H1 (cell line): ENCODE data around the gene FAM98C. TPM values are rescaled to one million over a fixed set of nuclear protein-coding genes. Genes with fewer than 3 reads are reported as not detected.

Experiments
- ATF2 ChIP-seq: IDR thresholded peaks from 2 replicates; pipeline ENCODE4 v1.6.1; 2012; ENCODE audit warnings: low read length, inconsistent platforms
- ATF3 ChIP-seq: IDR thresholded peaks from 2 replicates; pipeline ENCODE4 v1.6.1; 2011; ENCODE audit warnings: low read depth, mild to moderate bottlenecking, low read length; ENCODE audit not compliant: insufficient read depth
- CBX5 ChIP-seq: fragments of 300-800, 300-1000 bp; sonication (generic); IDR thresholded peaks from 2 replicates; pipeline ENCODE4 v1.7.1; 2016; ENCODE audit warnings: antibody characterized with exemption, low read length, low read depth
- CREB1 ChIP-seq: IDR thresholded peaks from 2 replicates; pipeline ENCODE4 v1.6.1; 2012; ENCODE audit warnings: inconsistent platforms
- CTCF ChIP-seq, 3 experiments: IDR thresholded peaks; 1 replicate in 2 of 3; 2 replicates in 1 of 3; pipeline versions ENCODE4 v1.5.1 to v1.6.1; 2011; ENCODE audit warnings: low read length in 3 of 3, mild to moderate bottlenecking in 3 of 3, inconsistent platforms in 2 of 3, low read depth in 1 of 3, moderate library complexity in 1 of 3; ENCODE audit not compliant: insufficient read depth in 1 of 3; ENCODE audit errors: control extremely low read depth in 1 of 3
- EZH2 ChIP-seq: fragments of 200-600 bp; sonication (generic); IDR thresholded peaks from 2 replicates; pipeline ENCODE4 v1.7.1; 2012; ENCODE audit warnings: low read depth, mild to moderate bottlenecking, moderate library complexity, low read length, inconsistent platforms; ENCODE audit not compliant: severe bottlenecking
- GABPA ChIP-seq: IDR thresholded peaks from 2 replicates; pipeline ENCODE4 v1.6.1; 2011; ENCODE audit warnings: mild to moderate bottlenecking, low read length, moderate library complexity, borderline replicate concordance; ENCODE audit not compliant: insufficient read depth
- JUN ChIP-seq: IDR thresholded peaks from 2 replicates; pipeline ENCODE4 v1.6.1; 2011; ENCODE audit warnings: low read depth, mild to moderate bottlenecking, improper control_type of control experiment, low read length
- KDM1A ChIP-seq: fragments of 200-600, 300-600 bp; sonication (generic); IDR thresholded peaks from 2 replicates; pipeline ENCODE4 v1.7.1; 2016; ENCODE audit warnings: mild to moderate bottlenecking, low read length, borderline replicate concordance
- KDM4A ChIP-seq: IDR thresholded peaks from one replicate; pipeline ENCODE4 v1.7.1; 2012; ENCODE audit warnings: low read depth, mild to moderate bottlenecking, moderate library complexity, low read length, inconsistent platforms; ENCODE audit not compliant: severe bottlenecking
- MAFK ChIP-seq: IDR thresholded peaks from 2 replicates; pipeline ENCODE4 v1.6.1; 2012; ENCODE audit warnings: low read depth, mild to moderate bottlenecking, improper control_type of control experiment, low read length
- POLR2A ChIP-seq, 2 experiments: IDR thresholded peaks; 1 replicate in 1 of 2; 2 replicates in 1 of 2; pipeline ENCODE4 v1.6.1; 2011; ENCODE audit warnings: low read depth in 2 of 2, low read length in 2 of 2, mild to moderate bottlenecking in 2 of 2; ENCODE audit errors: control extremely low read depth in 1 of 2
- POLR2AphosphoS5 ChIP-seq: IDR thresholded peaks from 2 replicates; pipeline ENCODE4 v1.6.1; 2011; ENCODE audit warnings: low read depth, low read length
- RFX5 ChIP-seq: IDR thresholded peaks from 2 replicates; pipeline ENCODE4 v1.6.1; 2011; ENCODE audit warnings: low read depth, low read length, improper control_type of control experiment, borderline replicate concordance
- SAP30 ChIP-seq: fragments of 300-600 bp; sonication (generic); IDR thresholded peaks from 2 replicates; pipeline ENCODE4 v1.7.1; 2012; ENCODE audit warnings: low read length, moderate library complexity, mild to moderate bottlenecking, inconsistent platforms; ENCODE audit not compliant: insufficient read depth, insufficient replicate concordance
- SP2 ChIP-seq: IDR thresholded peaks from 2 replicates; pipeline ENCODE4 v1.6.1; 2012; ENCODE audit warnings: mild to moderate bottlenecking, low read length, inconsistent platforms
- SUZ12 ChIP-seq: fragments of 200-600 bp; sonication (generic); IDR thresholded peaks from 2 replicates; pipeline ENCODE4 v1.6.1; 2012; ENCODE audit warnings: mild to moderate bottlenecking, inconsistent platforms, low read length, moderate library complexity, mixed read lengths
- TBP ChIP-seq: IDR thresholded peaks from 2 replicates; pipeline ENCODE4 v1.6.1; 2011; ENCODE audit warnings: low read depth, low read length, improper control_type of control experiment
- TCF12 ChIP-seq: IDR thresholded peaks from 2 replicates; pipeline ENCODE4 v1.6.1; 2011; ENCODE audit warnings: low read depth, mild to moderate bottlenecking, low read length
- YY1 ChIP-seq: IDR thresholded peaks from 2 replicates; pipeline ENCODE4 v1.6.1; 2011; ENCODE audit warnings: low read depth, mild to moderate bottlenecking, low read length
- polyA plus RNA-seq, 7 experiments: library from polyadenylated mRNA; depleted of rRNA in 3 of 7; stranded (reverse) in 5 of 7; unstranded in 2 of 7; fragments of >200 nt in 5 of 7; fragments of 200-250 nt in 2 of 7; gene quantifications; 1 replicate in 5 of 7; 2 replicates in 1 of 7; 4 replicates in 1 of 7; pipeline versions ENCODE4 v1.2.1 to v1.2.3, GENCODE V29; 2011 to 2013; ENCODE audit warnings: missing spikeins in 2 of 7, mixed read lengths in 2 of 7
- total RNA-seq: library from RNA; stranded (reverse); fragmentation: NEBNext Ultra II Directional; extraction: Animal tissue kit (Norgen Biotek cat#: 25700); gene quantifications from 2 replicates; pipeline ENCODE4 v1.2.1, GENCODE V29; 2021

Gene FAM98C
- total and polyA plus RNA-seq, 2 of the 8 experiments (the other 6 are each of a cell fraction or from before 2014, with no cell fraction given): 6.1 to 9.4 TPM

- peak; percentile 75 for TF ChIP-seq ATF2
- TF ChIP-seq CREB1: peak; percentile 93
- TF ChIP-seq MAFK: no peak
- no peak for TF ChIP-seq JUN
- TF ChIP-seq ATF3: 0 out of 2 replicates have a peak, but pooled peaks have one; percentile 37
- no peak for TF ChIP-seq RFX5
- TF ChIP-seq YY1: peak; percentile 98
- TF ChIP-seq EZH2: no peak
- peak; percentile 93 for TF ChIP-seq TBP
- no peak for TF ChIP-seq SUZ12
- TF ChIP-seq CTCF (IDR thresholded peaks at IDR 0.05; ENCODE audit: control extremely low read depth in 1 of 3, insufficient read depth in 1 of 3, low read depth in 1 of 3, low read length in 3 of 3): peak in 2 of 3 experiments; percentile 14 to 25; a peak in 2 of 4 replicates
- TF ChIP-seq POLR2AphosphoS5: peak; percentile 71
- TF ChIP-seq SP2: no peak
- TF ChIP-seq CBX5: no peak
- no peak for TF ChIP-seq KDM4A
- no peak for TF ChIP-seq KDM1A
- peak; percentile 69; the same call in 1 of the 2 replicates for TF ChIP-seq GABPA
- peak; percentile 79 for TF ChIP-seq SAP30
- peak; percentile 68; the same call in 1 of the 2 replicates for TF ChIP-seq TCF12
- peak; percentile 93 to 94 for TF ChIP-seq POLR2A (IDR thresholded peaks at IDR 0.05; ENCODE audit: control extremely low read depth in 1 of 2, low read depth in 2 of 2, low read length in 2 of 2)
Observed at GRCh38 chr19:38374332-38375097, 28.4 kb upstream of the FAM98C start, which contains the start of gene PSMD8 (continued).
